CD14-positive monocyte (primary cell): ENCODE measurements around the gene CNTN2. TPM values are rescaled to one million over a fixed set of nuclear protein-coding genes. Genes with fewer than 3 reads are reported as not detected.

ENCODE experiments used
- DNase-seq, 3 donors: peaks; one replicate each; pipeline ENCODE4 v3.0.0-alpha.2; 2011 to 2022
- H2AFZ ChIP-seq: 2 replicates; pipeline ENCODE4 v1.6.0; 2012; ENCODE audit warnings: mild to moderate bottlenecking, low read depth, low read length, inconsistent platforms; ENCODE audit not compliant: insufficient read depth, poor library complexity, severe bottlenecking
- H3K27ac ChIP-seq, 2 donors: 1 replicate in 1 of 2; 2 replicates in 1 of 2; pipeline ENCODE4 v1.5.1; 2012 to 2013; ENCODE audit warnings: low read length in 2 of 2, control low read depth in 1 of 2, inconsistent platforms in 1 of 2, low read depth in 1 of 2, mild to moderate bottlenecking in 1 of 2
- H3K27me3 ChIP-seq, 2 donors: one replicate each; pipeline versions ENCODE4 v1.6.0 to v1.6.1; 2011 to 2013; ENCODE audit warnings: low read length in 2 of 2; ENCODE audit not compliant: control insufficient read depth in 2 of 2, insufficient read depth in 2 of 2
- H3K36me3 ChIP-seq, 2 donors: replicated peaks in 1 of 2; 1 replicate in 1 of 2; 2 replicates in 1 of 2; pipeline versions ENCODE4 v1.5.1 to v1.6.1; 2012 to 2013; ENCODE audit warnings: low read length in 2 of 2, control low read depth in 1 of 2, inconsistent platforms in 1 of 2, mild to moderate bottlenecking in 1 of 2; ENCODE audit not compliant: insufficient read depth in 2 of 2, control insufficient read depth in 1 of 2
- H3K4me1 ChIP-seq, 2 donors: 1 replicate in 1 of 2; 2 replicates in 1 of 2; pipeline versions ENCODE4 v1.5.1 to v1.6.1; 2012 to 2013; ENCODE audit warnings: low read length in 2 of 2, control low read depth in 1 of 2, inconsistent platforms in 1 of 2, mild to moderate bottlenecking in 1 of 2, moderate library complexity in 1 of 2; ENCODE audit not compliant: insufficient read depth in 2 of 2, control insufficient read depth in 1 of 2
- H3K4me2 ChIP-seq: replicated peaks from 2 replicates; pipeline ENCODE3; 2012; ENCODE audit warnings: low read length, moderate library complexity, mild to moderate bottlenecking; ENCODE audit not compliant: poor library complexity, severe bottlenecking; ENCODE audit errors: extremely low read depth
- H3K4me3 ChIP-seq, 3 experiments: fragments of 200-600 bp in 1 of 3; sonication (generic) in 1 of 3; replicated peaks in 1 of 3; 1 replicate in 2 of 3; 2 replicates in 1 of 3; pipeline ENCODE4 v1.5.1; 2011 to 2013; ENCODE audit warnings: low read length in 3 of 3, mild to moderate bottlenecking in 3 of 3, control low read depth in 2 of 3, low read depth in 2 of 3, inconsistent platforms in 1 of 3, moderate library complexity in 1 of 3
- H3K79me2 ChIP-seq: 2 replicates; pipeline ENCODE4 v1.6.0; 2012; ENCODE audit warnings: mild to moderate bottlenecking, control low read depth, inconsistent platforms, low read length, moderate library complexity; ENCODE audit not compliant: insufficient read depth
- H3K9ac ChIP-seq: 2 replicates; pipeline ENCODE4 v1.6.0; 2017; ENCODE audit warnings: low read length, mild to moderate bottlenecking; ENCODE audit not compliant: insufficient read depth, poor library complexity, severe bottlenecking
- H3K9me3 ChIP-seq, 2 donors: replicated peaks in 1 of 2; 1 replicate in 1 of 2; 2 replicates in 1 of 2; pipeline versions ENCODE4 v1.5.1 to v1.6.1; 2012 to 2013; ENCODE audit warnings: low read length in 2 of 2, control low read depth in 1 of 2; ENCODE audit not compliant: control insufficient read depth in 1 of 2, insufficient read depth in 1 of 2
- H4K20me1 ChIP-seq: 2 replicates; pipeline ENCODE4 v1.6.0; 2012; ENCODE audit warnings: mild to moderate bottlenecking, low read length, control low read depth, moderate library complexity; ENCODE audit not compliant: insufficient read depth
- H3K27ac Mint-ChIP-seq, 7 donors: one replicate each; pipeline ENCODE4 v1.8.0; 2020; ENCODE audit warnings: mild to moderate bottlenecking in 7 of 7, mixed read lengths in 7 of 7, moderate library complexity in 6 of 7, inconsistent platforms in 2 of 7
- H3K27me3 Mint-ChIP-seq, 3 donors: one replicate each; pipeline ENCODE4 v1.8.0; 2021 to 2022; ENCODE audit warnings: low read depth in 3 of 3, mild to moderate bottlenecking in 3 of 3, mixed read lengths in 3 of 3, moderate library complexity in 3 of 3, inconsistent platforms in 1 of 3
- H3K36me3 Mint-ChIP-seq, 2 donors: one replicate each; pipeline ENCODE4 v1.8.0; 2020; ENCODE audit warnings: mixed read lengths in 2 of 2, inconsistent platforms in 1 of 2, mild to moderate bottlenecking in 1 of 2
- H3K4me1 Mint-ChIP-seq: one replicate; pipeline ENCODE4 v1.8.0; 2020; ENCODE audit warnings: mild to moderate bottlenecking, mixed read lengths
- H3K4me3 Mint-ChIP-seq, 2 donors: one replicate each; pipeline ENCODE4 v1.8.0; 2020; ENCODE audit warnings: mild to moderate bottlenecking in 2 of 2, mixed read lengths in 2 of 2, moderate library complexity in 1 of 2
- H3K9me3 Mint-ChIP-seq, 7 donors: one replicate each; pipeline ENCODE4 v1.8.0; 2020 to 2022; ENCODE audit warnings: mixed read lengths in 7 of 7, mild to moderate bottlenecking in 6 of 7, moderate library complexity in 6 of 7, inconsistent platforms in 2 of 7
- WGBS: methylation state at CpG from one replicate; pipeline ENCODE4 v1.1.5; 2013; ENCODE audit warnings: missing lambda C conversion rate; ENCODE audit not compliant: insufficient coverage; 5-methylcytosine and 5-hydroxymethylcytosine counted together
- intact Hi-C, 2 donors: fragments of 100-400 bp; cut with micrococcal nuclease; formaldehyde crosslinking; loops; one replicate each; pipeline versions ENCODE4 v1.15.0 to v1.15.1; 2023
- polyA plus RNA-seq, 3 donors: library from polyadenylated mRNA; depleted of rRNA in 1 of 3; unstranded in 2 of 3; stranded (reverse) in 1 of 3; fragments of 300-500 nt in 2 of 3; fragments of >200 nt in 1 of 3; fragmentation: Illumina TruSeq in 2 of 3; gene quantifications; 1 replicate in 2 of 3; 2 replicates in 1 of 3; pipeline ENCODE4 v1.2.3, GENCODE V29; 2012 to 2021
- TF ChIP-seq, protein P1 (sequence below): fragments of 200-600 bp; IDR thresholded peaks from one replicate; pipeline ENCODE4 v1.8.0; 2022; ENCODE audit warnings: antibody characterized with exemption, mild to moderate bottlenecking

The CNTN2 gene
- polyA plus RNA-seq, 3 donors = not detected

DNA sequence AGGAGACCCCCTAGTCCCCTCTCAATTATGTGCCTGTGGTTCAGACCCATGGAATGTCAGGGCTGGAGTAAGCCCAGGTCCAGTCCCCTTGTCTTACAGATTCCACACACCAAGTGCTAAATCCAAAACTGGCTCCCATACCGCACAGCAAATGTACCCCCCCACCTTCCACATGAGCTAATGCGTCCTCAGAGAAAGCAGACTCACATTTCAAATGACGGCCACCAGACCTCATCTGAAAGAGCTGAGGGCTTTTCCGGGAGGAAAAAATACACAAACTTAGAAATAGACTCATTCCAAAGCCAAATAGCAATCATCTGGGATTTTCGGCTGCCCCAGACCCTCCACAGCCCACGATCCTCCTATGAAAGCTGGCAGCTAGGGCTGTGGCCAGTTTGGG is 12.8 kb upstream of the CNTN2 start:
- H3K4me3 ChIP-seq = no peak overlapping the region
- peak overlapping the region in 1 of 7 donors; percentile 58 for H3K27ac Mint-ChIP-seq

GRCh38 chr1:205030896-205031295 is 12.1 kb upstream of the CNTN2 start:
- DNase-seq = no peak
- 93% methylated on average over 4 of the region's 11 CpGs for WGBS
- Mint-ChIP-seq H3K4me1 (no peaks in the 10 kb centered on the region), H3K27me3 (peaks cover 0 to 9% (median 1%) of the 10 kb centered on the region in 3 donors), H3K27ac (peak overlapping the region in 2 of 7 donors; percentile 36 to 37), H3K9me3 (peaks cover 0 to 3% (median 0%) of the 10 kb centered on the region in 7 donors), H3K36me3 (no peaks in the 10 kb centered on the region), H3K4me3 (no peak overlapping the region)
- no peaks in the 10 kb centered on the region for H3K4me1 ChIP-seq
- intact Hi-C loops = no loop called here
- H3K79me2 ChIP-seq = no peaks in the 10 kb centered on the region
- H3K9me3 ChIP-seq = no peaks in the 10 kb centered on the region
- H3K36me3 ChIP-seq = no peaks in the 10 kb centered on the region
- H2AFZ ChIP-seq = no peak overlapping the region
- no peak overlapping the region for H3K9ac ChIP-seq
- H3K4me3 ChIP-seq = no peak overlapping the region
- no peak overlapping the region for H3K4me2 ChIP-seq
- TF ChIP-seq, protein P1, sequence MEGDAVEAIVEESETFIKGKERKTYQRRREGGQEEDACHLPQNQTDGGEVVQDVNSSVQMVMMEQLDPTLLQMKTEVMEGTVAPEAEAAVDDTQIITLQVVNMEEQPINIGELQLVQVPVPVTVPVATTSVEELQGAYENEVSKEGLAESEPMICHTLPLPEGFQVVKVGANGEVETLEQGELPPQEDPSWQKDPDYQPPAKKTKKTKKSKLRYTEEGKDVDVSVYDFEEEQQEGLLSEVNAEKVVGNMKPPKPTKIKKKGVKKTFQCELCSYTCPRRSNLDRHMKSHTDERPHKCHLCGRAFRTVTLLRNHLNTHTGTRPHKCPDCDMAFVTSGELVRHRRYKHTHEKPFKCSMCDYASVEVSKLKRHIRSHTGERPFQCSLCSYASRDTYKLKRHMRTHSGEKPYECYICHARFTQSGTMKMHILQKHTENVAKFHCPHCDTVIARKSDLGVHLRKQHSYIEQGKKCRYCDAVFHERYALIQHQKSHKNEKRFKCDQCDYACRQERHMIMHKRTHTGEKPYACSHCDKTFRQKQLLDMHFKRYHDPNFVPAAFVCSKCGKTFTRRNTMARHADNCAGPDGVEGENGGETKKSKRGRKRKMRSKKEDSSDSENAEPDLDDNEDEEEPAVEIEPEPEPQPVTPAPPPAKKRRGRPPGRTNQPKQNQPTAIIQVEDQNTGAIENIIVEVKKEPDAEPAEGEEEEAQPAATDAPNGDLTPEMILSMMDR = no peak
- no peak overlapping the region for H3K27ac ChIP-seq
- no peaks in the 10 kb centered on the region for H4K20me1 ChIP-seq
- H3K27me3 ChIP-seq = no peaks in the 10 kb centered on the region

More for the DNA sequence above, 12.8 kb upstream of the CNTN2 start:
- H3K79me2 ChIP-seq = no peaks in the 10 kb centered on the region
- H3K36me3 Mint-ChIP-seq = no peaks in the 10 kb centered on the region
- H2AFZ ChIP-seq = no peak overlapping the region
- H3K9me3 Mint-ChIP-seq = no peaks in the 10 kb centered on the region
- no peaks in the 10 kb centered on the region for H3K4me1 ChIP-seq
- intact Hi-C loops = no loop called here
- peaks cover 0 to 9% (median 1%) of the 10 kb centered on the region in 3 donors for H3K27me3 Mint-ChIP-seq
- H3K36me3 ChIP-seq = no peaks in the 10 kb centered on the region
- no peak overlapping the region for H3K4me2 ChIP-seq
- no peak overlapping the region for H3K4me3 Mint-ChIP-seq
- TF ChIP-seq, protein P1 = no peak
- H4K20me1 ChIP-seq = no peaks in the 10 kb centered on the region
- H3K9me3 ChIP-seq = no peaks in the 10 kb centered on the region
- H3K4me1 Mint-ChIP-seq = no peaks in the 10 kb centered on the region
- no peak for DNase-seq
- no peaks in the 10 kb centered on the region for H3K27me3 ChIP-seq
- H3K9ac ChIP-seq = no peak overlapping the region
- no peak overlapping the region for H3K27ac ChIP-seq
- WGBS = 93% methylated on average over 2 of the region's 6 CpGs
